ENCODE results near the gene DMAC2L.

Gene DMAC2L

GRCh38 chr14:50331596-50331995 is 19.5 kb downstream of the DMAC2L start:
- no peak for DNase-seq

- DNase-seq = no peak
Measured at GRCh38 chr14:50333014-50333509, 20.9 kb downstream of the DMAC2L start.

GRCh38 chr14:50334211-50334610 is 22.1 kb downstream of the DMAC2L start:
- no peak for DNase-seq

GRCh38 chr14:50335389-50335788 is 23.3 kb downstream of the DMAC2L start:
- DNase-seq = no peak

- DNase-seq = peak in 1 of 4 experiments; percentile 21
Measured at GRCh38 chr14:50335989-50336824, 24.1 kb downstream of the DMAC2L start.

- DNase-seq = no peak
Measured at GRCh38 chr14:50338587-50338986, 26.5 kb downstream of the DMAC2L start.

GRCh38 chr14:50339178-50339804 is 27.2 kb downstream of the DMAC2L start:
- DNase-seq = no peak

- no peak for DNase-seq
Measured at GRCh38 chr14:50340045-50340444, 27.9 kb downstream of the DMAC2L start.

GRCh38 chr14:50340963-50341362 is 28.8 kb downstream of the DMAC2L start:
- no peak for DNase-seq

- DNase-seq = peak in 3 of 4 experiments; percentile 23 to 48 (median 34)
Measured at GRCh38 chr14:50342221-50343078, 30.3 kb downstream of the DMAC2L start.

- DNase-seq = no peak
Measured at GRCh38 chr14:50343434-50343833, 31.3 kb downstream of the DMAC2L start.

GRCh38 chr14:50344116-50344775 is 32.1 kb downstream of the DMAC2L start:
- DNase-seq = no peak

- no peak for DNase-seq
Measured at GRCh38 chr14:50344876-50345563, 32.9 kb downstream of the DMAC2L start.

GRCh38 chr14:50345846-50346422 is 33.8 kb downstream of the DMAC2L start:
- no peak for DNase-seq

GRCh38 chr14:50347521-50347920 is 35.4 kb downstream of the DMAC2L start:
- peak in 2 of 4 experiments; percentile 19 to 35 for DNase-seq

GRCh38 chr14:50348933-50349332 is 36.8 kb downstream of the DMAC2L start:
- no peak for DNase-seq

- DNase-seq = peak; percentile 31 to 61 (median 45)
Measured at GRCh38 chr14:50350975-50351374, 38.9 kb downstream of the DMAC2L start.

- no peak for DNase-seq
Measured at GRCh38 chr14:50352584-50352983, 40.5 kb downstream of the DMAC2L start.

GRCh38 chr14:50353126-50353525 is 41.0 kb downstream of the DMAC2L start:
- no peak for DNase-seq

GRCh38 chr14:50354527-50354926 is 42.4 kb downstream of the DMAC2L start:
- DNase-seq = no peak

- no peak for DNase-seq
Measured at GRCh38 chr14:50355692-50356091, 43.6 kb downstream of the DMAC2L start.

Measured in suppressor macrophage (primary cell).